NCI-H446 (cell line): ENCODE data around the gene SLCO2B1.

Source experiments
- DNase-seq, 2 experiments: peaks; one replicate each; lab custom pipeline; 2025; lab: John Stamatoyannopoulos, UW

The SLCO2B1 gene

GRCh38 chr11:75248924-75249256, 98.0 kb downstream of the SLCO2B1 start:
- DNase-seq = no peak

GRCh38 chr11:75249704-75250103, 98.8 kb downstream of the SLCO2B1 start:
- no peak for DNase-seq

DNA sequence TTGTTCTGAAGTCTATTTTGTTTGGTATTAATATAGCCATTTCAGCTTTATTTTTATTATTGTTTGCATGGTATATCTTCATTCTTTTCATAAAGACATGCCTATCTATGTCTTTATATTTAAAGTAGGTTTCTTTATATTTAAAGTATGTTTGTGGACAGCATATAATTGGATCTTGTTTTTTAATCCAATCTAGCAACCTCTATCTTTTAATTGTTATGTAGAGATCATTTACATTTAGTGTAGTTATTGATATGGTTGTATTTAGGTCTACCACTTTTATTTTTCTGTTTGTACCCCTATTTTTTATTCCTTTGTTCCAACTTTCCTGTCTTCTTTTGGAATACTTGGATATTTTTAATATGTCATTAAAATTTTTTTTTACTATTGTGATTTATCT, 103.4 kb downstream of the SLCO2B1 start:
- no peak for DNase-seq
